ENCODE measurements around the gene ZIC1. TPM values are rescaled to one million over a fixed set of nuclear protein-coding genes. Genes with fewer than 3 reads are reported as not detected.

Gene ZIC1
- total RNA-seq, 2 experiments from 2014 or later: not detected

DNA sequence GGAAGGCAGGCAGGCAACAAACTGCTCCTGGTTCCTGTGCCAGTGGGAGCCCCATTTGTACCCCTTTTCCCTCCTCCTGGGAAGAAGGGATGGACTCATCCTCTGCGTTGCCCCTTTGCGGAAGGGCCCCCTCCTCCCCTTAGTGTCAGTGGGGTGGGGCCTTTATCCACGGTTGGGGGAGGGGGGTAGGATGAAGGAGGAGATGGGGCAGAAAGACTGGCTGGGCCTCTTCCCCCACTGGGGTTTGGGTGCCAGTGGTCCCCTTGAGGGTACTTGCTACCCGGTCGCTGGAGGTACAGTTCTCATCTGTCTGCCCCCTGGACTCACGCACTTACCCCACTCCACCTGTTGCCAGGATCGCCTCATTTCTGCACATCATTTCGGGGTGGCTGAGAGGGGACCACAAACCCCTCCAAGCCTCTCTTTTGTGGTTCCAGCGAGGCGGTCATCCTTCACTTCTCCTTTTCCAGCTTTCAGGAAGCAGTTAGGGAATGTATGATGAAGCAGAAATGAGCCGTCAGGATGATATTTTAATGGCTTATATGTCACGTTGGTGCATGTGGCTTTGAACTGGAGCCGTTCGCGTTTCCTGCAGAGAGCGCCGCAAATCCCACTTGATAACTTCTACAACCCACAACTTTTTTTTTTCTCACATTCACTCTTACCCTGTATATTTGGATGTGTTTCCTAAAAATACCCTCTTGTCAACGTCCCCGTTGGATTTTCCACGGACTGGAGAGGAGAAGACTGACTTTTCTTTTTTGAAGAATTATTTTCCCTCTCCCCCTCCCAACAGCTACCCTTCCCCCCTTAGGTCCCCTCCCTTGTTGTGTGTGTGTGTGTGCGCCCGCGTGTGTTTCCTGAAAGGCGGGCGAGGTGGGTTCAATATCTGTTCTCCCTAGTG is 2.9 kb upstream of the ZIC1 start, which contains the start of gene ZIC4:
TSS of gene ZIC4 (minus strand) at position 516 of the 904 bp plus-strand sequence. CDS start 3,746 bp downstream, outside the sequence.
- Mint-ChIP-seq H3K4me3 (no peak within 1 kb of the TSS), H3K36me3 (ENCODE audit: low read depth) (peaks cover 17% of the 10 kb centered on the region), H3K27me3 (peaks cover 70% of the 10 kb centered on the region), H3K9me3 (peaks cover 2% of the 10 kb centered on the region), H3K27ac (no peak within 1 kb of the TSS), H3K4me1 (ENCODE audit: low read depth) (peaks cover 20% of the 10 kb centered on the region)
- DNase-seq (no peak), ATAC-seq (no peak)
- TF ChIP-seq, protein P1, sequence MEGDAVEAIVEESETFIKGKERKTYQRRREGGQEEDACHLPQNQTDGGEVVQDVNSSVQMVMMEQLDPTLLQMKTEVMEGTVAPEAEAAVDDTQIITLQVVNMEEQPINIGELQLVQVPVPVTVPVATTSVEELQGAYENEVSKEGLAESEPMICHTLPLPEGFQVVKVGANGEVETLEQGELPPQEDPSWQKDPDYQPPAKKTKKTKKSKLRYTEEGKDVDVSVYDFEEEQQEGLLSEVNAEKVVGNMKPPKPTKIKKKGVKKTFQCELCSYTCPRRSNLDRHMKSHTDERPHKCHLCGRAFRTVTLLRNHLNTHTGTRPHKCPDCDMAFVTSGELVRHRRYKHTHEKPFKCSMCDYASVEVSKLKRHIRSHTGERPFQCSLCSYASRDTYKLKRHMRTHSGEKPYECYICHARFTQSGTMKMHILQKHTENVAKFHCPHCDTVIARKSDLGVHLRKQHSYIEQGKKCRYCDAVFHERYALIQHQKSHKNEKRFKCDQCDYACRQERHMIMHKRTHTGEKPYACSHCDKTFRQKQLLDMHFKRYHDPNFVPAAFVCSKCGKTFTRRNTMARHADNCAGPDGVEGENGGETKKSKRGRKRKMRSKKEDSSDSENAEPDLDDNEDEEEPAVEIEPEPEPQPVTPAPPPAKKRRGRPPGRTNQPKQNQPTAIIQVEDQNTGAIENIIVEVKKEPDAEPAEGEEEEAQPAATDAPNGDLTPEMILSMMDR (IDR thresholded peaks at IDR 0.05): no peak
- POLR2A ChIA-PET: no interaction called here
- CTCF ChIA-PET: no interaction called here
- intact Hi-C loops (cut with micrococcal nuclease): no loop called here

DNA sequence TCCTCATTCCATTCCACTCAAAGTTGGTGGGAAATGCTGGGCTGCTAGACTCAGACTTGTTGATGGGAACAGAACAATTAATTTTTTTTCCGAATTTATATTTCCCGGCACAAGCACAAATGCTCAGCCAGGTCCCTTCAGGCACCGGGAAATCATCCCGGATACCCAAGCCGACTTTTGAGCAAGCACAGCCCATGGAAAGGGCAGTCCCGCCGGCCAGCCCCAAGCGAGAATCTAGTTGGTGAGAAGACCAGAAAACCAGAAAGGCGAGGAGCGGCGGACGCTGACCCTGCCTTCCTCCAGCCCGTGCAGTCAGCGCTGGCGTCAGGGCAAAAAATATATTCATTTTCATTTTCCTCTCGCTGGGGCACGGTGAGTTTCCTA is 2.1 kb upstream of the ZIC1 start:
- Mint-ChIP-seq H3K27me3 (peaks cover 76% of the 10 kb centered on the region), H3K36me3 (ENCODE audit: low read depth) (peaks cover 20% of the 10 kb centered on the region), H3K9me3 (peaks cover 5% of the 10 kb centered on the region), H3K27ac (no peak overlapping the region), H3K4me3 (no peak overlapping the region), H3K4me1 (ENCODE audit: low read depth) (peaks cover 26% of the 10 kb centered on the region)
- intact Hi-C loops (cut with micrococcal nuclease): no loop called here
- POLR2A ChIA-PET: no interaction called here
- TF ChIP-seq, protein P1 (IDR thresholded peaks at IDR 0.05): no peak
- CTCF ChIA-PET: interaction anchor here (0.5 kb wide), 1 partner anchor 21 kb away, joined by 3 read pairs; no protein-coding TSS in a partner anchor
- ATAC-seq: no peak
- no peak for DNase-seq

DNA sequence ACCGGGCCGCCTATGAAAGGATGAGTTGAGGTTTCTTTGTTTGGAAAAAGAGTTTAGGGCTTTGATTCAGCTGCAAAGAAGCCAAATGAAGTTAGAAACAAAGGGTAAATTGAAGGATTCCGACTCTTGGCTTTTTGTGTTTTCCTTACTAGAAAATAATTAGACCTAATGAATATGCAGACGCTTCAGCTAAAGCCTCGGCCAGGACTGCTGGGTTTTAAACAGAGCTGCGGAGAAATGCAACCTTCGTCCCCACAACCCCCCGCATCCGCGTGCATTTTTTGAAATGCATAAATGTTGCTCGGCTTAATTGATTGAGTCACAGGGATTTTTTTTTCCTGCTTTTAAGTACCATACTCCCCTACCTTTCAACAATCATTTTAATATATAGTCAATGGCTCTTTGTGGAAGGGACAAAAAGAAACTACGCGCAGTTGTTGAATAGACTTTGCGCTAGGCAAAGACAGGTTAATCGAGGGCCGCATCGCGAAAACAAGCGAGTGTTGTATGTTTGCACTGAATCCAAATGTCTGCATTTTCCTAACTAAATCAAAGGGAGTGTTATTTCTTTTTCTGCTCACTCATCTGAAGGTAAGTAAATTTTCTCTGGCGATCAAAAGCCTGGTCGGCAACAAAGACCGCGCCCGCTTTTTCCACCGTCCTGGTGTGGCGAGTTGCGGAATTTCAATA is 1.5 kb upstream of the ZIC1 start:
- Mint-ChIP-seq H3K36me3 (ENCODE audit: low read depth) (peaks cover 23% of the 10 kb centered on the region), H3K4me1 (ENCODE audit: low read depth) (peaks cover 30% of the 10 kb centered on the region), H3K4me3 (no peak overlapping the region), H3K27me3 (peaks cover 76% of the 10 kb centered on the region), H3K27ac (no peak overlapping the region), H3K9me3 (peaks cover 7% of the 10 kb centered on the region)
- POLR2A ChIA-PET: no interaction called here
- TF ChIP-seq, protein P1 (IDR thresholded peaks at IDR 0.05): no peak
- DNase-seq: no peak
- ATAC-seq: no peak
- CTCF ChIA-PET: interaction anchor here (0.5 kb wide), 1 partner anchor 21 kb away, joined by 3 read pairs; no protein-coding TSS in a partner anchor
- intact Hi-C loops (cut with micrococcal nuclease): no loop called here

DNA sequence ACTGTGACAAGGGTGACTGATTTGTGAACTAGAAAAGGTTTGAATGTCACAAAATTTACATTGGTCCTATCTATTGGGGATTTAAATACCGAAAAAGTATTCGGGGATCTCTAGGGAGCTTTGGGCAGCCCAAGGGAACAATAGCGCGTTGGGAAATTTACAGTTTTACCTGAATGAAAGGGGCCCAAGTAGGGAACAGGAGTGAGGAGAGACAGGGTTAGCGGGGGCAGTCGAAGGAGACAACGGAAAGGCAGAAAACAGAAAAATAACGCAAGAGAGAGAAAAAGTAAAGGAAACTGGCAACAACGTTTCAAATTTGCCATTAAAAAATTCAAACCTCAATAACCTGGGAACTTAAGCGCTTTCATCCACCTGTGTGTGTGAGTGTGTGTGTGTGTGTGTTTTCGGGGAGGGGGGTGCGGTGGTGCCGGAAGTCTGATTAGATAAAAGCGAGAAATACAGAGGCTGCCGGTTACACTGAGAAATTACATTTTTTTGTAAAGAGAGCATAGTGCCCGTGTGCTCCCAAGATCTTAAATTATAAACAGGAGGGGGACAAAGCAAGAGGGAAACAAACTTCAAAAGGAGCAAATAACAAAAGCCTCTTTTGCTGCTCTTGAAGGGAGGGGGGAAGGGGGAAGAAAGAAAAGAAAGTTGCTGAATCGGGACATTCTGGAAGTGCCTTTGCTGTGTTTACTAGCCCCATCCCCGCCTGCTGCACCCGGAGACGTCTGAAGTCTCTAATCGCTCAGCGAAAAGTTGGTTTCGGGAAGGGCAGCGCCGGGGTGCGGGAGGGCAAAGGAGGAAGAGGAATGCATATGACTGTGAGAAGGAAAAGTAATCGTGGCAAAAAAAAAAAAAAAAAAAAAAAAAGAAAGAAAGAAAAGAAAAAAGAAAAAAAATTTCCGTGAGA is 721 bp upstream of the ZIC1 start:
- ATAC-seq: no peak
- TF ChIP-seq, protein P1 (IDR thresholded peaks at IDR 0.05): no peak
- H3K36me3 Mint-ChIP-seq (ENCODE audit: low read depth): peaks cover 26% of the 10 kb centered on the region
- POLR2A ChIA-PET: no interaction called here
- H3K27ac Mint-ChIP-seq: no peak overlapping the region
- peaks cover 79% of the 10 kb centered on the region for H3K27me3 Mint-ChIP-seq
- peaks cover 36% of the 10 kb centered on the region for H3K4me1 Mint-ChIP-seq (ENCODE audit: low read depth)
- peaks cover 9% of the 10 kb centered on the region for H3K9me3 Mint-ChIP-seq
- CTCF ChIA-PET: no interaction called here
- intact Hi-C loops (cut with micrococcal nuclease): no loop called here
- DNase-seq: no peak
- H3K4me3 Mint-ChIP-seq: no peak overlapping the region
